GM21381 (cell line): ENCODE measurements around the gene USH2A.
A peak's percentile ranks its signal among the peaks of the same experiment; 100 is the strongest.
"Not testable (repeated sequence)": the region's sequence is repeated elsewhere in the genome, so short reads cannot be mapped to it uniquely, and the experiment has no call there.

Source experiments
- ATAC-seq: cut with Tn5 transposase; IDR thresholded peaks from one replicate; pipeline ENCODE4 v1.9.1; 2021; ENCODE audit warnings: mild to moderate bottlenecking, moderate library complexity; ENCODE audit not compliant: unreplicated experiment

USH2A gene

GRCh38 chr1:216051071-216051470 lies 372.2 kb downstream of the USH2A start:
- ATAC-seq = no peak

GRCh38 chr1:216049741-216050430 lies 373.4 kb downstream of the USH2A start:
- no peak for ATAC-seq

DNA sequence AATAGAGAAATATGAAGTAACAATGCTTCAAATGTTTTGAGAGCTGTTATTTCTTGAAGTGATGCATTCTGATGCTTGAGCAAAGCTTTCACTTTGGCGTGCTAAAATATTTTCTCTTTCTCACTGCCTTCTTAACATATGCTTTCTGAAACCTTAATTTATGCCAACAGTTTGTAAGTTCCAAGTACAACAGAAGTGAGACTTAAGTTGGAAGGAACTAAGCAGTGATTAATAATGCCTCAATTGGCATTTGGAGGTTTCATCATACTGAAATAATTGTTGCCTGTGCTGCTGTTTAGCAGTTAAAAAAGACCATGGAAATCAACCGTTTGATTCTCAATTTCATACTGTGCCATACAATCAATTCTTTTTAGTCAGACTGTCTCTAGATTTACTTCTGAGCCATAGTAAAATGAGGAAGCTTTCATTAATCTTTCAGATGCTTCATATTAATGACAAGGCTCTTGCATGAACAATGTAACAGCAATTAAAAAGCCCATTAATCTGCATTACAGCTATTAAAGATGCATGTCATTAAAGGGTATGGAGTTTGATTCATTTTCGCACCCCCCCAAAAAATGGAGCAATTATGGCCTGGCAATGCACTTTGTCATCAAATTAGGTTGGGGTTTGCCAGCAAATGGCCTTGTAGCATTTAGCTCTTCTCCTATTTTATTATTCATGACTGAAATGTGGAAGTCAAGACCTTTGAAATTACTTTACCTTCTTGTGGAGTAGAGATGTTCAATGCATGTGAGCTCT lies 375.3 kb downstream of the USH2A start:
- no peak for ATAC-seq

- no peak for ATAC-seq
These were observed 376.9 kb downstream of the USH2A start for GRCh38 chr1:216046336-216046735.

GRCh38 chr1:216045400-216045799 lies 377.8 kb downstream of the USH2A start:
- no peak for ATAC-seq

DNA sequence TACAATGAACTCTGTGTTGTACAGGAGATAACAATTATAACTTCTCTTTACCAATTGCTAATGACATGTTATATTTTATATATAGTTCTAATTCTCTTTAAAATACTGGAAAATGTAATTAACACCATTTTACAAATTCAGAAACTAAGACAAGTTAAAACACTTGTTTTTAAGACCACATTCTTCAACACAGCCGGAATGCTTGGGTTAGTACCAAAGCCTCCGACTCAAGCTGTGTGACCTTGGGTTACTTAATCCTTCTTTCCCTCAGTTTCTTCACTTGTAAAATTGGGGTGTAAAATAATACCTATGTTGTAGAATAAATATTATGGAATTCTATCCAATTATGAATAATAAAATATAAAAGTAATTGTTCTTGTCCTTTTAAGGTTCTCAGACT lies 378.7 kb downstream of the USH2A start:
- ATAC-seq = no peak

- ATAC-seq = no peak
These were observed 388.7 kb downstream of the USH2A start for GRCh38 chr1:216034506-216034905.

DNA sequence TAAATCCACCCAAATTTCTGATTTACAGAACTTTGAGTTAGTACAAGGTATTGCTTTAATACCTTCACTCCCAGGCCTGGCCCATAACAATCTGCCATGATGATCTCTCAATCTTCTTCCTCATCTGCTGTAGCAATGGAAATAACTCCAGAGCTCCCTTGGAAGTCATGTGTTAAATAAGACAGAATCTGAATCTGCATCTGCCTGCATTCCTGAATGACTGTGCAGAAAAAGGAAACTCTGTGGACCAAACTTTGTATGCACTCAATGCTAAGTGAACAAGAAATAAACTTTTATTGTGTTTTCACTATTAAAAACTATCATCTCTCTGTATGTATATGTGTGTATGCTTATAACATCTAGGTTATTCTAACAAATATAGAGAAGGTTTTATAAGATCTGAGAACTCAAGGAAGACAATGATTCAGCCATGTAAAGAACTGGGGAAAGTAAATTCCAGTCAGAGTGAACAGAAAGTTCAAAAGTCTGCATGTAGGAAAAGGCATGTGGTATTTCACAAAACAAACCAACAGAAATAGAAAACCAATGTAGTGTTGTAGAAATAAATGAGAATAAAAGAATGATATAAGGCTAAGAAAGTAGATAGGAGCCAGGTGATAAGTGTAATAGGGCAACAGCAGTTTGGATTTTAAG lies 390.2 kb downstream of the USH2A start:
- ATAC-seq = no peak

- ATAC-seq = no peak
These were observed 391.0 kb downstream of the USH2A start for GRCh38 chr1:216032284-216032683.

- ATAC-seq = no peak
These were observed 394.6 kb downstream of the USH2A start for GRCh38 chr1:216028631-216029030.

DNA sequence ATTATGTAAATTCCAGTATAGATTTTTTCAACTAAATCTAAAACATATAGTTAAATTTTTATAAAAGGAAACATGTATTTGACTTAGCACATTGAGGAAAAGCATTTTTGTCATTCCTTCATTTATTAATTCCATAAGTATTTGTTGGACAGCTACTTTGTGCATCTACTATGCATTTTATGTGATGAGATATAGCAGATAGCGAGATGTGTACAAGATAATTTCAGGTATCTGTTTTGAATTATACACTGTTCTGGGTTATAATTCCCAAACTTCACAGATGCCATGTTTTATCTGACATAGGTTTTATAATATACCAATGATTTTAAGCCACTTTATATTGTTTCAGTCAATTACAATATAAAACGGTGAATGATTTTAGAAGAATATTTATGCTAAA lies 398.7 kb downstream of the USH2A start:
- no peak for ATAC-seq

DNA sequence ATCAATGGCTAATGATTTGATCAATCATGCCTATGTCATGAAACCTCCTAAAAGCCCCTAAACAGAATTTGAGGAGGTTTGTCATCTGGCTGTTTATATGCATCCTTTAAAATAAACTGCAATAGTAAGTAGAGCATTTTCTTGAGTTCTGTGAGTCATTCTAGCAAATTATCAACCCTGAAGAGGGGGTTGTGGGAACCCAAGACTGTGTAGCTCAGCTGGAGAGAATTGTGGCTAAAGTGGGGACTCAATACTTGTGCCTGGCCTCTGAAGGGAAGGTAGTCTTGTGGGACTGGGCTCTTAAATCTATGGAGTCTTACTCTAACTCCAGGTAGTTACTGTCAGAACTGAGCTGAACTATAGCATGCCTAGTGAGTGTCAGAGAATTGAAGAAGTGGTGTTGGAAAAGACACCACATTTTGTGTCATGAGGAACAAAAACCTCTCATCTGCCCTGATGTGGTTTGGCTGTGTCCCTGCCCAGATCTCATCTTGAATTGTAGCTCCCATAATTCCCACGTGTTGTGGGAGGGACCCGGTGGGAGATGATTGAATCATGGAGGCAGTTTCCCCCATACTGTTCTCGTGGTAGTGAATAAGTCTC lies 402.4 kb downstream of the USH2A start:
- no peak for ATAC-seq

GRCh38 chr1:216015116-216015515 lies 408.1 kb downstream of the USH2A start:
- ATAC-seq = no peak

- ATAC-seq = no peak
These were observed 409.2 kb downstream of the USH2A start for GRCh38 chr1:216014086-216014485.

DNA sequence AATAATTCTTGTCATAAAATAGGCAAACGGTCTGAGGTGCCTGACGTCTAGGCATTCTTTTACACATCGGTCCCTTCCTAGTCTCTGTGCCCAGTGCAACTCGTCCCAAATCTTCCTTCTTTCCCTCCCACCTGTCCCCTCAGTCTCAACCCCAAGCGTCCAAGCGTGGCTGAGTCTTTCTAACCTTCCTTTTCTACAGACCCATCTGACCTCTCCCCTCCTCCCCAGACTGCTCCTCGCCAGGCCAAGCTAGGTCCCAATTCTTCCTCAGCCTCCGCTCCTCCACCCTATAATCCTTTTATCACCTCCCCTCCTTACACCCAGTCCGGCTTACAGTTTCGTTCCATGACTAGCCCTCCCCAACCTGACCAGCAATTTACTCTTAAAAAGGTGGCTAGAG lies 413.8 kb downstream of the USH2A start:
- not testable (repeated sequence) for ATAC-seq

GRCh38 chr1:216005916-216006315 lies 417.3 kb downstream of the USH2A start:
- peak; percentile 96 for ATAC-seq

- no peak for ATAC-seq
These were observed 430.6 kb downstream of the USH2A start for GRCh38 chr1:215992620-215993019.

DNA sequence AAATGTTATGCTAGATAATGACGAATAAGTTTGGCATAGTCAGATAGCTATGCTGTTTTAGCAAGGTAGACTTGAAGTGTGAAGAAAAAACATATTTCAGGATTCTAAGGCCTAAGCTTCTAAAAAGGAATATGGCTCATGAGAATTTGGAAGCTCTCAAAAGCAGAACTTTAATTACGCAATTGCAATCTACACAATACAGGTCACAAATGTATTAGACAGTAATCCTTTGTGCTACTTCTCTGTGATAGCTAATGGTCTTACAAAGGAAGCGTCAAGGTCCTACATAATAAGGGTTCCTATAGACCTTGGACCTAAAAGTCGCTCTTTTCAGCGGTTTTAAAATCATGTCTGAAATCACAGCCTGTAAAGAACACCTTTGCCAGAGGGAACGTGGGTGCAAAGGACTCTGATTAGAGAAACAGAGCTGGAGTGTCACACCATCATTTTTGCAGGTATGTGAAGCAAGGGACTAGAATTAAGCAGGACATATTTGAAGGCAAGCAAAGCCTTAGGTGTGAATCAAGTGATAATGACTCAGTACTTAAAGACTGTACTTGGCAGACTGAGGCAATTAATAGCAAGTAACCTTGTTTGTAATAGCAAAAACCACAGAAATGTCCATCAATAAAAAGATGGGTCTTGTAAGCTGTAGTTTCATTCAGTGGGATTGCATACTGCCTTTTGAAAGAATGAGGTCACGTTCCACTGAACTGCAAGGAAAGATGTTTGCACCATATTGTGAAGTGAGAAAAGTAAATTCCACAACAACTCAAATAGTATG lies 436.0 kb downstream of the USH2A start:
- no peak for ATAC-seq

- ATAC-seq = no peak
These were observed 436.8 kb downstream of the USH2A start for GRCh38 chr1:215986401-215986800.

- ATAC-seq = no peak
These were observed 439.6 kb downstream of the USH2A start for GRCh38 chr1:215983680-215984079.
